ENCODE data around the gene RACK1.
"Not testable (repeated sequence)": the region's sequence is repeated elsewhere in the genome, so short reads cannot be mapped to it uniquely, and the experiment has no call there.

The RACK1 gene

DNA sequence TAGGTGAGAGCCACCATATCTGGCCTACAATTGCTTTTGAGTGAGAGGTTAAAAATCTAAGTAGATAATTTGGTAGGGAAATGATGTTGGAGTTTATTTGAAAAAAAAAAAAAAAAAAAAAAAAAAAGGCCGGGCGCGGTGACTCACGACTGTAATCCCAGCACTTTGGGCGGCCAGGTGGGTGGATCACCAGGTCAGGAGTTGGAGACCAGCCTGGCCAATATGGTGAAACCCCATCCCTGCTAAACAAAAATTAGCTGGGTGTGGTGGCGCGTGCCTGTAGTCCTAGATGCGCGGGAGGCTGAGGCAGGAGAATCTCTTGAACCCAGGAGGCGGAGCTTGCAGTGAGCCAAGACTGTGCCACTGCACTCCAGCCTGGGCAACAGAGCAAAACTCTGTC lies 29.5 kb downstream of the RACK1 start:
- DNase-seq (ENCODE audit: low read depth) = not testable (repeated sequence)

DNA sequence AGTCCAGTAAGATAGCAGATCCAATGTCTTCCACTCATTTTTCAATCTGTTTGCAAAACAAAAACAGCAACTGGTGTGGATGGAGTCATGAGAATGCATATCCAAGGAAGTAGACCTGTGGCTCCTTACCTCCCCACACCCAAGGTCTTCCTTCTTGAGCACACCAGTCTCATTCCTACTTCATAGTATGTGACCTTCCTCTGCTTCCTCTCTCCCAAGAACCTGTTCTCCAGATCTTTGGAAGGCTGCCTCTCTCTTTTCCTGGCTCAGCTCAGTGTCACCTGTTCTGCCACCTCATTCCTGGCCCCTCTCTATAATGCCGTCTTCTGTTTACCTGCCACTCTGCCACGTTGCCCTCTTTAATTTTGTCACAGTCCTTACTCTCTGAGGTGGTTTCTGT lies 30.8 kb downstream of the RACK1 start:
- no peak for DNase-seq (ENCODE audit: low read depth)

DNA sequence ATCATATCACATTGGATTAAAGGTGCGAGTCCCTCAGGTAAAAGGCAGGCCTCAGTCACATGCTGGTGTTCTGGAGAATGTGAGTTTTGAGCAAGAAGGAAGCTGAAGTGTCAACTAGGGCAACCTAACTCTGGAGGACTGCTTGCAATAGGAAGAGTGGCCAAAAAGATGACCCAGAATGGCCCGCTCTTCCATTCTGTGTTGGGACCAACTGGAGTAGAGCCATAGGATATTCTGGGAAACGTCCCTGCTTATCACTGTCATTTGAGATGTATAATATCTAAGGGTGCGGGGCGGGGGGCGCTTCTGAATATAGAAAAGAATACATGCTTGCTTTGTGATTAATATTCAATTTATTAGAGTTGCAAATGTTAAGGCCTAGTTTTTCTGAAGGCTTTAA lies 31.6 kb downstream of the RACK1 start:
- no peak for DNase-seq (ENCODE audit: low read depth)

DNA sequence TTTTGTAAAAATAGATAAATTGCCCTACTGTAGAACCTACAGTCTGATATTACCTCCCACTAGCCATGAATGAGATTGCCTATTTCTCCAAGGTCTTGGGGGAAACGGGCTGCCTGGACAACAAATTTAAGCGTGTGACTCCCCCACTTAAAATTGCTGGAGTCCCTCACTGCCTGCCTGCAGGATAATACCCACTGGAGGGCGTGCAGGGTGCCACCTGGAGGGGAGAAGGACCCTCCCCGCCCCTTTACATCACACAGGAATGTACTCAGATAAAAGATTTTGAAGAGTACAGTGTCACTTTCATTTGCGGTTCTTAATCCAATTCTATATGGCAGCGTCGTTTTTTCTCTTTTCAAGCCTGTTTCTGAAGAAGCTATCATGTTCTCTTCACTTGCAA lies 32.5 kb downstream of the RACK1 start:
- DNase-seq (ENCODE audit: low read depth) = no peak

DNA sequence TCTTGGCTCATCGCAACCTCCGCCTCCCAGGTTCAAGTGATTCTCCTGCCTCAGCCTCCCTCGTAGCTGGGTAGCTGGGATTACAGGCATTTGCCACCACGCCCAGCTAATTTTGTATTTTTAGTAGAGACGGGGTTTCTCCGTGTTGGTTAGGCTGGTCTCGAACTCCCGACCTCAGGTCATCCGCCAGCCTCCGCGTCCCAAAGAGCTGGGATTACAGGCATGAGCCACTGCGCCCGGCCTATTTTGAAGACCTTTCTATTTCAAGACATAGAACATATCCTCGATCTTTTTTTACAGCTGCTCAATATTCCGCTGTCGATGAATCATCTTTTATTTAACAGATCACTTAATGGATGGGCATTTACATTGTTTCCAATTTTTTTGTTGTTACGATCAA lies 33.0 kb downstream of the RACK1 start:
- DNase-seq (ENCODE audit: low read depth) = not testable (repeated sequence)

DNA sequence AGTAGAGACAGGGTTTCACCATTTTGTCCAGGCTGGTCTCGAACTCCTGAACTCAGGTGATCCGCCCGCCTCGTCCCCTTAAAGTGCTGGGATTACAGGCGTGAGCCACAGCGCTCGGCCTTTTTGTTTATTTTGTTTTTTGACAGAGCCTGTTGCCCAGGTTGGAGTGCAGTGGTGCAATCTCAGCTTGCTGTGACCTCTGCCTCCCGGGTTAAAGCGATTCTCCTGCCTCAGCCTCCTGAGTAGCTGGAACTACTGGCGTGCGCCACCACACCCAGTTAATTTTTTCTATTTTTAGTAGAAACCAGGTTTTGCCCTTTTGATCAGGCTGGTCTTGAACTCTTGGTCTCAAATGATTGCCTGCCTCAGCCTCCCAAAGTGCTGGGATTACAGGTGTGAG lies 33.6 kb downstream of the RACK1 start:
- not testable (repeated sequence) for DNase-seq (ENCODE audit: low read depth)

DNA sequence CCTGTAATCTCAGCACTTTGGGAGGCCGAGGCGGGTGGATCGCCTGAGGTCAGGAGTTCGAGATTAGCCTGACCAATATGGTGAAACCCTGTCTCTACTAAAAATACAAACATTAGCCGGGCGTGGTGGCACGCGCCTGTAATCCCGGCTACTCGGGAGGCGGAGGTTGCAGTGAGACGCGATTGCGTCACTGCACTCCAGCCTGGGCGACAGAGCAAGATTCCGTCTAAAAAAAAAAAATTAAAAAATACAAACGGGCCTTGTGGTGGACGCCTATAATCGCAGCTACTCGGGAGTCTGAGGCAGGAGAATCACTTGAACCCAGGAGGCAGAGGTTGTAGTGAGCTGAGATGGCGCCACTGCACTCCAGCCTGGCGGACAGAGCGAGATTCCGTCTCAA lies 34.7 kb downstream of the RACK1 start:
- DNase-seq (ENCODE audit: low read depth) = not testable (repeated sequence)

DNA sequence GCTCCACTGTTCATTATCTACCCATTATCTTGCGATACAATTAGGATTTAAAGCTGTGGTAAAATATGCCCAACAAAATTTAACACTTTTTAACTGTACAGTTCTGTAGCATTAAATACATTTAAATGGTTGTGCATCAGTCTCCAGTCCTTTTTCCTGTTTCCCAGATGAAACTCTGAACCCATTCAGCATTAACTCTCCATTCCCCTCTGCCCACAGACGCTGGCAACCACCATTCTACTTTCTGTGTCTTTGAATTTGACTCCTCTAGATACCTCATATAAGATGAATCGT lies 35.8 kb downstream of the RACK1 start:
- DNase-seq (ENCODE audit: low read depth) = no peak

DNA sequence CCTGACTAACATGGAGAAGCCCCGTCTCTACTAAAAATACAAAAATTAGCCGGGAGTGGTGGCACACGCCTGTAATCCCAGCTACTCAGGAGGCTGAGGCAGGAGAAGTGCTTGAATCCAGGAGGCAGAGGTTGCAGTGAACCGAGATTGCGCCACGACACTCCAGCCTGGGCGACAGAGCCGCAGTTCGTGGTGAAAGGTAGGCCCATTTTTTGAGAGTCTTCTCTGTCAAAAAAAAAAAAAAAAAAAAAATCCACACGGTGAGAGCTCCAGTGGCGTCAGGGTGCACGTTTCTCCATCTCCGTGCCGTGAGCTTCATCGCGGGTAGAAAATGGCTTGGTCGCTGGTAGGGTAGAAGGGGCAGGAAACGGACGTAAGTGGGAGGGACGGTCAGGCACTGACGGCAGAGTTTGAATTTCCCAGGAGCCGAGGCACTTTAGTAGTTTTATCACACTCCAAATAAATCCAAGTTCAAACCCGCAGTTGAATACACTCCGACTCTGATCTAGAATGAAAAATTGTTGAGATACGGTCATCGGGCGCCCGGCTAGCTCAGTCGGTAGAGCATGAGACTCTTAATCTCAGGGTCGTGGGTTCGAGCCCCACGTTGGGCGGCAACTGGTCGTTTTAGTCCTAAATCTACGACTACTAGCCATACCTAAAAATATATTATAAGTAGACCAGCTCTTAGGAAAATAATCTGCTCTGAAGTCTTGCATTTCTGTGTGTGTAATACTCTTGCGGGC lies 36.3 kb downstream of the RACK1 start:
- DNase-seq (ENCODE audit: low read depth) = no peak

DNA sequence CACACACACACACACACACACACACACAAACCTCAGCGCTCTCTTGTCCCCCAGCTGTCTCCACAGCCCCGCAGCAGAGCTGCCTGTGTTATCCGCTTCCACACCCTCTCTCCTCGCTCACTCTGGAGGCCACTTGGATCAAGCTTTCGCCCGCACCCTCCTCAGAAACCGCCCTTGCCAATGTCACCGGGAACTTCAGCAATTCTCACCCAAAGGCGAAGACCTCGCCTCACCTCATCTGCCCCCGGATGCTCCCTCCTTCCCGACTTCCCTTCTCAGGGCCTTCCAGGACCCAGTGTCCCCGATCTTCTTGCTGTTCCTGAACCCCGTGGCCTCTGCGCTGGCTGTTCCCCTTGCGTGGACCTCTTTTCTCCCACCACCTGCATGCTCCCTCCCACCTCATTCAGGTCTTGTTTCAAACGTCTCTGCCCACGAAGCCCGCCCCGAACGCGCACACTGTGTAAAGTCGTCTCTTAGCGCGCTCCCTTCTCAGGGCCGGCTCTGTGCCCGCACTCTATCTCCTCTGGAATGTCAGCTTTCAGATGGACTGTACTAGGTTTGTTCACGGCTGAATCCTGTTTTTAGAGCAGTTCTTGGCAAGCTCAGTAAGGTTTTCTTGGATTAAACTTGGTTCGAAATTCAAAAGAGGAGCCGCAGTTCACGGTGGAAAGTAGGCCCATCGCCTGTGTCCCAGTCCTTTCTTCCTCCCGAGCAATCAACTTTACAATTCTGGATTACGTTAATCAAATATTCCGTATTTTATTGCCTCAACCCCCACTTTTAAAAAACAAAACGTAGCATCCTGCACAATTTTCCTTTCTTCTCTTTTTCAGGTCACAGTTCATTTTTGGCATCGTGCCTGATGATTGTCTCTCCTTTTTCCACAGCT lies 37.7 kb downstream of the RACK1 start:
- DNase-seq (ENCODE audit: low read depth) = no peak

DNA sequence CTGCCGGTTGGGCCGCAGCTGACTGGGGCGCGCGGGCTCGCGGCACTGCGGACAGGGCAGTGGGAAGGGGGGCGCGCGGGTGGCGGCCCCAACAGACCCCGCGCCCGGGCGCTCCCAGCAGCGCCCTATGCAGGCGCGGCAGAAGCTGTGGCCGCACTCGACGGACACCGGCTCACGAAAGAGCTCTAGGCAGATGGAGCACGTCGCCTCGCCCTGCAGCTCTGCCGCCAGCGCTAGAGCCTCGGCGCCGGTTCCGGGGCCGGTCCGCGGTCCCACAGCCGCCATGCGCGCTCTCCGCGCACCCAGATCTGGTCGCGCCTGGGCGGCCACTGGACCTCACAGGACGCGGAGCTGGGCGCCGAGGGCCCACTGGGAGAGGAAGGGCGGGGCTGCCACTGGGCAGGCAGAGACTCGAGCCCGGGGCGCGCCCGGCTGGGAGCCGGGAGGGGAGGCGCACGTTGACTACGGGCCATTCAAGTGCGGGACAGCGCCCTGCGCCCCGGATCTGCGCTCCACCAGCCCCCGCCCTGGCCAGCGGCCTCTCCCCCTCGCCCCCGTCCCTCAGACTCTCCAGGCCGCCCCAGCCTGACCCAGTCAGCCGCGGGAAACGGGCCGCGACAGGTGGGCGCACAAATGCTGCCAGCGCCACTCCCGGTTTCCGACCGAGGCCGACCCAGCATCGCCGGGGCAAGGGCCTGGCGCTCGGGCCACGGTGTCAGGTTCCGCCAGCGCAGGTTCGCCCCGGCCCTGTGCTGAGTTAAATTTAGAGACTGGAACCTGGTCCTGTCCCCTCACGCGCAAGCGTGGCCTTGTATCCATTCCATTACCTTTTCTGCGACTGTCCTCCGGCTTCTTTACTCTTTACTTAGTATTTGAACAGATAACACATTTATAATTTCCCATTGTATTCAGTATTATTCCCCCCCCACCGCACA lies 38.6 kb downstream of the RACK1 start, which contains the start of gene TRIM7:
Gene TRIM7 (minus strand): TSS at position 371 of the 935 bp plus-strand sequence. CDS start 86 bp downstream, at position 285.
- DNase-seq (ENCODE audit: low read depth) = no peak

DNA sequence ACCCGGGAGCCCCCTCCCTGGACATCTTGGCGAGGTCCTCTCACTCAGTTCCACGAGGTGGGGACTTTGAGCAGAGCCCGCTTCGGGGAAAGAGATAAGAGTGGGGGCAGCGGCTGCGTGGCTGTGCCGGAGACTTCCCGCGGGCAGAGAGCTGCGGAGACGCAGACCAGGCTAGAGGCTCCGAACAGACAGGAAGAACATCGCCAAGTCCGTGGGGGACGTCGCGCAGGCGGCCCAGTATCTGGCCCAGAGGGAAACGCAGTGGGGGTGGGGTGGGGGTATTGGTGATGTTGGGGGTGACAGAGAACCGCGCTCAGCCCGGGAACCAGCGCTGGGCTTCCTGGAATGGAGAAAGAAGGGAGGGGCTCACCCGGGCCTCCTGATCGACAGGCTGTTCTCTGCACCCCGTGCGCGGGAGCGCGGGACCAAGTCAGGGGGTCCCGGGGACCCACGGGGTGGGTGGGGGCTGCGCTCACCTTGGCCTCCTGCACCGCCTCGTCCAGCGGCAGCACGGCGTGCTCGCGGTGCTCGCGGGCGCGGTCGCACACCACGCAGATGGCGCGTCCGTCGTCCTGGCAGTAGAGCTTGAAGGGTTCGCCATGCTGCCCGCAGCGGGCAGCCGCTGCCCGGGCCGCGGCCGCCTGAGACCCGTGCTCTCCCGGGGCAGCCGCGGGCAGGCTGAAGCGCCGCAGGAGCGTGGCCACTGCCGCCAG lies 39.4 kb downstream of the RACK1 start:
- no peak for DNase-seq (ENCODE audit: low read depth)

DNA sequence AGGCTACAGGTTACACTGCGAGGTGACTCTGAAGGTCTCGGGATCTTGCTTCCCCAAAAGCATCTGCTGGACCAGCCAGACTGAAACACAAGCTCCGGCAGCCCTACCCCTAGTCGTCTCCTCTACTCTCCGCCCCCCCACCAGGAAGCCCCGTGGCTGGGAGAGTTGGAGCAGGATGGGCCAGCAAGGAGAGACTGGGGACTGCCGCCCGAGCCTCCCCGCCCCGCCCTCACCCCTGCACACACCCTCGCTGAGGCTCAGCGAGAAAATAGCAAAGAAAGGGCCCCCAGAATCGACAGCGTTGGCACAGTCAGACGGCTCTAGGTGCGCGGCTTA lies 40.0 kb downstream of the RACK1 start:
- DNase-seq (ENCODE audit: low read depth) = no peak

DNA sequence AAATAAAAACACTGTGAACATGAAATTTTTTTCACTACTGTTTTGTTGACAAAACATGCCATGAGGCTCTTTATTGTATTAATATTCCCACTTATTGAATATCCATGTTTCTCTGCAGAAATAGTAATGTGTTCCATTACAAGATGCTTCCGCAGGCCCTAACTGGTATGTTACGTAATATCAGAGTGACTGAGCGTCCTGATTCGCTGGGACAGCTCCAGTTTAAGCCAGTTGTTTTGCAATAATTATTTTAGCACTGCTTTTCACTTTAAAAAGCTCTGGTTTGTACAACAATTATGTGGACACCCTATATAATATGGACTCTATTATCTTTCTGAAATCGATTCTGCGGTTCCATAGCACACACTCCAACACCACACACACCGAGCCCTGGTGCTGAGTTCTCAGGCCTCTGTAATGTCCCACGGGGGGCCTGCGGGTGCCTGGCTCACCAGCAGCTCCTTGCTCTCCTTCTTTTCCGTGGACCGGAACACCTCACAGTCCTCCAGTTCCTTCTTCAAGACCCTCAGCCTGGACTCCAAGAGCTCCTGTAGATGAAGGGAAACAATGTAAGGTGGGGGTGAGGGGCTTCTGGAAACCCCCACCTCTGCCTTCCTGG lies 40.5 kb downstream of the RACK1 start:
- no peak for DNase-seq (ENCODE audit: low read depth)

DNA sequence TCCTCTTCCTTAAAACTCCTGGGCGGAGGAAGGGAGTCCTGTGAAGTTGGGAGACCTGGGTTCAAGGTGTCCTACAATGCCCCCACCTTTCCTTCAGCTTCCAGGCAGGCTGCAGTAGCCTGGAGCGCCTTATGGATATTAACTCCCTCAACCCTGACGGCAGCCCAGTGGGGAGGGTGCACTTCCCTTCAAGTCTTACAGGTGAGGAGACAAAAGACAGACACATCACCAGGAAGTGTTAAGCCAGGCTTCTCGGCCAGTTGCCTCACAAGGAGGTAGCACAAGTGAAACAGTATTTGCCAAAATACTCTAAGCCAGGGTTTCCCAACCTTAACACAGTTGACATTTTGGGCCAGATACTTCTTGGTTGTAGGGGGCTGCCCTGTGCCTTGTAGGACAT lies 42.9 kb downstream of the RACK1 start:
- no peak for DNase-seq (ENCODE audit: low read depth)

DNA sequence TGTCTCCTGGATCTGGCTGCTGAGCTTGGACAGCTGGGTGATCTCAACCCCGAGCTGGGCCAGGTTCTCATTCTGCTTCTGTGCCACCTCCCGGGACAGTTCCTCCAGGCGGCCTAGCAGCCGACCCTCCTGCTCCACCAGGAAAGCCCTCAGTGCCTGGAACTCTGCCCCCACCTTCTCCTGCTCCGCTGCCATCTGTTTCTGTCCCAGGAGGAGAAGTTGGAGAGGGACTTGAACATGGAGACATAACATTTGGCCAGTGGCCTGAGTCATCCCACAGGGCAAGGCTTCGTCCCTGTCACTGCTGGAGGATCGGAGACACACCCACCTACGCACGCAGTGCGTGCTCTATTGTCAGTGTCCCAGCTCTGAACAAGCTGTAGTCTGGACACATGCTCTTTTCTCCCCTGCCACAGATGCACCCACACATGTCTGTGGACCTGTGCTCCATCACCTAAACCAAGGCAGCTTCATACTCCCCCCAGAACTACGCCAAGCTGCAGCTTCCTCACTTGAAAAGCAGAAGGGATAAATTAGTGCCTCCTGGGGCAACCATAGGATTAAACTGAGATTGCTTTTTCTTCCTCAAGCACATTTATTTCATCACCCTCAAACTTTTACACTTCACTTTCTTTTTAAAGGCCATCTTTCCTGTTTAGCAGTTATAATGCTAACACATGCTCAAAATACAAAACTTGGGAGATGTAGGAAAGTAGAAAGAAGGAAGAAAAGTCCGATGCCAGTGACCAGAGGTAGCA lies 43.6 kb downstream of the RACK1 start:
- DNase-seq (ENCODE audit: low read depth) = no peak

DNA sequence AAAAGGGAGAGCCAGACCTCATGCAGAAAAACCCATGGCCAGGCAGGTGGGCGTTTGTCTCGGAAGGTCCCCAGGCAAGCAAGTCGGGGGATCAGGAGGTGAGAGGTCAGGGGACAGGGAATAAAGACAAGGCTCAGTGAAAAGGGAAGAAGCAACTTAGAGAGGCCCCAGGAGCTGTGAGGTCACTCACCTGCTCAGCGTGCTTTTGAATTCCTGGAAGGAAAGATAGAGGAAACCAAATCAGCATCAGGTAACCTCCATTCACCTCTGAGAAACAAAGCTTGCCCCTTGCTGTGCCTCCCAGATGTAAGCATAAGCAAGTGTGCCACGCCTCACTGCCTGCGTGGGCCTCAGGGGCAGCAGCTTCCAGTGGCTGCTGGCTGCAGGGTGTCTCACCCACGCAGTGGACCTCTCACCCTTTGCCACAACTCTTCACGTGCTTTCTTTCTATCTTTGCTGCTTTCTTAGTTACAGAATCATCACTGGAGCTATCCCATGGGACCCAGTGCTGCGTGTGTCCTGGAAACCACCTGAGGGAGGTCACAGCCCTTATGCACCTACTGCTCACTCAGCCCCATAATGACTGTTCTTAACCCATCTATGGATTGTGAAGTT lies 44.7 kb downstream of the RACK1 start:
- no peak for DNase-seq (ENCODE audit: low read depth)

DNA sequence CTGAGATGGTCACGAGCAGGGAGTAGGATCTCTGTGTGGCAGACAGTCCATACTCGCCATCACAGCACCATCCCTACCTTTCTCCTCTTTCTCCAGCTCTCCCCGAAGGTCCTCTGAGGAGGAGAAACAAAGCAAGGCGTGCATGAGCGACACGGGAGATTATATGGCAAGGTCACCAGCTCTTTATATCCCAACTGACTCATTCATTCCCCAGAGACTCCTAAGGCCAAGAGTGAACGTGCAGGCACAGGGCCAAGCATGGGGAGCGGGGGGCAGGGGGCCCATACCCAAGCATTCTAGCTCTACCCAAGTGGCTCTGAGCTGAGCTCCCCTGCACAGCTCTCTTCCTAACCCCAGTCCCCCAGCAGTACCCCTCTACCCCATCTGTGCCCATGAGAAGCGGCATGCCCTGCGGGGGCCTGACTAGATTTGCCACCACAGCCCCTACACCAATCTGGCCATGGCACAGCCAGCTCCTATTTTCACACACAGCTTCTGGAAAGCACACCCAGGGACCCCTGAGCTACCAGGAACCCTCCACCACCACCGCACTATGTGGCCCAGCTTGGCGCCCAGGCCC lies 45.5 kb downstream of the RACK1 start:
- no peak for DNase-seq (ENCODE audit: low read depth)

DNA sequence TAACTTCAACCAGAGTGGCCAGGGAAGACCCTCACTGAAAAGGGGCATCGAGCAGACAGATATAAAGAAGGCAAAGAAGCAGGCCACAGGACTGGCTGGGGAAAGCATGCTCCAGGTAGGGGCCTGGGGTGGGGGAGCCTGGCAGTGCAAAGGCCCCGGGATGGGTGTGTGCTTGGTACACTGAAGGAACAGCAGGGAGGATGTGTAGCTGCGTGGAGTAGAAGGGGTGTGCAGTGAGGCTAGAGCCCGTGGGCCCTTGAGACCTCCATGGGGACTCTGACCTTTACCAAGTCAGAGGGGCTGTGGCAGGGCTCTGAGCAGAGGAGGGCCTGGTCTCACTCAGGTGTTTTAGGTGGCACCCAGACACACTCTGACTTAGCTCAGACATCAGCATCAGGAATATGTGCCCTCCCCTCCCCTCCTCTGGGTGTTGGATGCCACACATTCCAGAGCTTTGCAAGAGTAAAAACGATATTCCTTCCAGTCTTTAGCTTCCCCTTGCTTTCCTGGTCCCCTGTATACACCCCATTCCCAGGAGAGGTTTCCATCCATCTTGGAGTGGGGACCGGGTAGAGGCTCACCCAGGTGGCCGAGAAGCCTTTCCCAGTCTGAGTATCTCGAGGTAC lies 46.3 kb downstream of the RACK1 start:
- no peak for DNase-seq (ENCODE audit: low read depth)
